Retina (tissue), 1 donor: ENCODE results near the gene XRCC6.
A peak's percentile ranks its signal among the peaks of the same experiment; 100 is the strongest.

Source experiments
- DNase-seq: peaks from one replicate; pipeline ENCODE4 v3.0.0-alpha.2; 2016

XRCC6 gene

DNA sequence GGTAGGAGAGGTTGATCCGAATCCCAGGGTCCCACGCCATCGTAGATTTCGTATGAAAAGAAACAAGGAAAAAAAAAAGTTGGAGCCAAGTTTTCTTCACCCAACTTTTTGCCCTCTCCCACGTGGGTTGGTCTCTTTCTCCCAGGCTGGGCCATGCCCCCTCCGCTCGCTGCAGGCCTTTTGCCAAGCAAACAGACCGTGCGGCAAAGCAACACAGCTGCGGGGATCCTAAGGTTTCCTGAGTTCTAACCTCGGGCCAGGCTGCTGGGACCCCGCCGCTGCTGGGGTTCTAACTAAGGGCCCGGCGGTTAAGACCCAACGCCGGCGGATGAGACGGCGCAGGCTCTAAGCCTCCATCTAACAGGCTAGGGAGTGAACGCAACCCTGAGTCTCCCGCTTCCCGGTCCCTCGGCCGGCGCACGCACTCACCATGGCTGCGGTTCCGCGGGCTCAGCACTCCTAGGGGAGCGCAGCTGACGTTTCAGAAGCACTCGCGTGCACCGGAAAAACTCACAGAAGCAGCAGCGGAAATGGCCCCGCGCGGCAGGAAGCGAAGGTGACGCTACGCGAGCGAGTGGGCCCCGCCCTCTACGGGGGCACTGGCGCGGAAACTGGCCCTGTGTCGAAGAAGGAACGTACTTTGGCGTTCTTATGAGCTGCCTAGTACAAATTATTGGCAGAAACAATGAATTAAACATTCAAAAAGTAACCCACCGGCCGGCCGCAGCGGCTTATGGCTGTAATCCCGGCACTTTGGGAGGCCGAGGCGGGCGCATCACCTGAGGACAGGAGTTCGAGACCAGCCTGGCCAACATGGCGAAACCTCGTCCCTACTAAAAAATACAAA, 67.5 kb downstream of the XRCC6 start, which contains the start of gene SNU13:
TSS of gene SNU13 (minus strand) at position 503 of the 847 bp plus-strand sequence. CDS start at position 432, 71 bp downstream.
- DNase-seq, result peak; percentile 91

DNA sequence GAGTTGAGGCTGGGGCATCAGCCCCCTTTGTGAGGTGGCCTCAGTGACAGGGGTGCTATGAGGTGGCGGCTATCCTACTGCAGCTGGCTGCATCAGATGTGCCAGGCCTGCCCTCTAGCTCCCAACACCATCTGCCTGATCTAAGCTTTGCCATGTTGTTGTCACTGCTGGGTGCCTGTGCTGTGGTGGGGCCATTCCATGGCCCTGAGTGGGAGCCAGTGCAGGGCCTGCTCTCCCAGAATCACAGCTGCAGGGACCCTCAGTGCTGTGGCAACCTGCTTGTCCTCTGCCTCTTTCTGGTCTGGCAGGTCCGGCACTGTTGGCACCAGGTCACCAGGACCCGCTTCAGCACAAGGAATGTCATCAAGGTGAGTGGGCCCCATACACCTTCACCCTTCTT, 69.4 kb downstream of the XRCC6 start:
- DNase-seq, result no peak

DNA sequence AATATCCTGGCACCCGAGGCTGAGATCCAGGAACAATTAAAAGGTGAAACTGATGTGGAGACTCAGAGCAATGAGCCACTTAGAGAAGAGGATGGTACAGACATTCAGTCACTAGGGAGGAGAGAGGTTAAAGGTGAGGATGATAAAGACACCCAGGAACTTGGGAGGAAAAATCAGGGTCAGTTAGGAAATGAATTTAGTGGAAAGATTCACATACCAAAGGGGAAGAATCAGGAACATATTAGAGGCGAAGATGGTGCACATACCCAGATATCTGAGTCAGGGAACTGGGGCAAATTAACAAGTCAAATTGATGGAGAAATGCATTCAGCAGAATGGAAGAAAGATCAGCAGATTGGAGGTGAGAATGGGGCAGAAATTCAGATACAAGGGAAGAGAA, 74.1 kb downstream of the XRCC6 start:
- no peak for DNase-seq

DNA sequence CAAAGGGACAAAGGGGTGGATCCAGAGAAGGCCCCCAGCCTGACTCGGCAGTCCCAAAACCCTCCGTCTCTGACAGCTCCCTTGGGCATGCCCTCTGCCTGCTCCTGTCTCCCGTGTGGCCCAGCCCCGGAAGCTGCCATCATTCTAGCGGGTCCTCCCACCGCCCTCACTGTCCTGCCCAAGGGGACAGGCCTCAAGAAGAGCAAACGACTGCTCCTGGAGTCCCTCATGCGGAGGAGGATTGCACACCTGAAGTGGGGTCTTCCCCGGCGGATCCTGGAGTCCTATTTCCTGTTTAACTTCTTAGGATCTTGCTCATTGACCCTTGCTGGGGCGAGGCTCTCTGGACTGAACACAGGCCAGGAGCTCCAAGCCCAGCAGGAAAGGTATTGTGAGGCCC, 75.6 kb downstream of the XRCC6 start:
- no peak for DNase-seq

DNA sequence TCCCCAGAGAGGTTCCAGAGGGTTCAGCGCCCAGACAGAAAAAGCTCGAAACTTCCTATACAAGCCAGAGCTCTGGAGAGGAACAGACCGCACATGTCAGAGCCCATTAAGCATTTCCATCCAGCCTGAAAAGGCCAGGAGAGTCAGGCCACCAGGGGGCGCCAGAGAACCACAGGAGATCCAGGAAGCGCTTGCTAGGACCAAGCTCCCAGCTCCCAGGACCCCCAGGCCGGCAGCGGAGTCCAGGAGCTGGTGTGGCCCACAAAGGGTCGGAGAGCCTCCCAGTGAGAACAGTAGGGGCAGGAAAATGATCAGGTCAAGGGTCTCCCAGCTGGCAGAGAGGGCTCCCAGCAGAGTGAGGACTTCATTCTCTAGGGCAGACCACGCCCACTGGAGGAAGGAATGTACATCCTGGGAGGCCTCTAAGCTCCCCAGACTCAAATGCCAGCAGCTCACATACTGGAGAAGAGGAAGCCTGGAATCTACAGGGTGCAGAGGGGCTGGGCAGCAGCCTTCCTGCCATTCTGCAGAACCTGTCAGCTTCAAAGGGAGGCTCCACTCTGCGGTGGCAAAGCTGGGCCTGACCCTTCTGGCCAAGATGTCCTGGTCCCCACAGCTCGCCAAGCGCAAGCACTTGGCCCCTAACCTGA, 76.2 kb downstream of the XRCC6 start:
- peak; percentile 97 for DNase-seq

DNA sequence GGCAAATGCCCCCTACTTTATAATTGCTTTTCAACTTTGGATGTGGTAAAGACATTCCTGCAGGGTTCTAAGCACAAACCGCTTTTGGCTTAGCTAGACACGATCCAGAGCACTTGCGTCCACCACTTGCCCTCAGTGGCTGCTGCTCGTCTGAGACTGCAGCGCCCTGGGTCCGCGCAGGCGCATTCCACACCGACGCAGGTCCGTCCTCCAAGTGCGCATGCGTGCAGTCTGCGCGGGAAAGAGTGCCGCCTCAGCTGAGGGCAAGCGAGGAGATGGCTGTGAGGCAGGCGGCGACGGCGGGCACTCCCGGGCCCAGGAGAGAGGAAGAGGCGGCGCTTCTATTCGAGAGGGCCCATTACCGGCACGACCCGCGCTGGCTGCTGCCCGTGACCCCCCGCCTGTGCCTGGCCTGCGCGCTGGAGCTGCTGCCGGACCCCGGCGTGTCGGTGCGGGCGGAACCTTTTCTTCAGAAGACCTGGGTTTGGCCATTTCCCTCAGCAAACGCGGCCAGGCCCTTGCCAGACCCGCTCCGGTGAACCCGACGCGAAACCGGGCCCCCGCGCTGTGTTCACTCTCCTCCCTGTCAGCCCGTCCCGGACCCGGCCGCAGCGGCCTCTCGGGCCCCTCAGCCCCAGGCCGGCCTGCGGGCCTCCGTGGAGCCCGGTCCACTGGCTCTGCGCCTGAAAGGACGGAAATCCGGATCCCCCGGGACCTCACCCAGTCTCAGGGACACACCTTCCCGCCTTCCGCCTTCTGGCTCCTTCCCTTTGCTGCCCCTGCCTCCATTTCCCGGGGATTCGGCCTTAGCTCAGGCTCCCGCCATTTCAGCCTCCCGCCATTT, 78.4 kb downstream of the XRCC6 start, which contains the start of gene MEI1:
TSS of gene MEI1 (plus strand) at position 240 of the 844 bp plus-strand sequence. CDS start at position 276, 36 bp downstream.
- DNase-seq, result peak; percentile 86

DNA sequence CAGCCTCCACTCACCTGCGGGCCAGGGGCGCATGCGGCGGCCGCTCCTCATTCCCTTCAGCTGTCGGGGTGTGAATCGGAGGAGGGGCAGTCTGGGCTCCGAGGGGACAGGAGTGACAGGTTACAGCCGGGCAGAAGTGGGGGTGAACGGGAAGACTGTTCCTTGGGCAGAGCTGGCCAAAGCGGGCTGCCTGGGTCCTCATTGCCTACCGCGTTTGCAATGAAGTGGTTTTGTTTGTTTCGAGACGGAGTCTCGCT, 78.9 kb downstream of the XRCC6 start:
- no peak for DNase-seq

DNA sequence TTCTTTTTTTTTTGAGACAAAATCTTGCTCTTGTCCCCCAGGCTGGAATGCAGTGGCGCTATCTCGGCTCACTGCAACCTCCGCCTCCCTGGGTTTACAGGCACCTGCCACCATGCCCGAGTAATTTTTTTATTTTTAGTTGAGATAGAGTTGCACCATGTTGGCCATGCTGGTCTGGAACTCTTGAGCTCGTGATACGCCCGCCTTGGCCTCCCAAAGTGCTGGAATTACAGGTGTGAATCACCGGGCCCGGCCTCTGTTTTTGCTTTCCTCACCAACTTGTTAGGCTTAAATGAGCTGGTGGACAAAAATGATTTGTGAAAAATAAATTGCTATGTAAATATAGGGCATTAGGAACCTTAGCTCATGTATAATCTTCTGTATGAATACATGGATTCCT, 81.7 kb downstream of the XRCC6 start:
- no peak for DNase-seq

DNA sequence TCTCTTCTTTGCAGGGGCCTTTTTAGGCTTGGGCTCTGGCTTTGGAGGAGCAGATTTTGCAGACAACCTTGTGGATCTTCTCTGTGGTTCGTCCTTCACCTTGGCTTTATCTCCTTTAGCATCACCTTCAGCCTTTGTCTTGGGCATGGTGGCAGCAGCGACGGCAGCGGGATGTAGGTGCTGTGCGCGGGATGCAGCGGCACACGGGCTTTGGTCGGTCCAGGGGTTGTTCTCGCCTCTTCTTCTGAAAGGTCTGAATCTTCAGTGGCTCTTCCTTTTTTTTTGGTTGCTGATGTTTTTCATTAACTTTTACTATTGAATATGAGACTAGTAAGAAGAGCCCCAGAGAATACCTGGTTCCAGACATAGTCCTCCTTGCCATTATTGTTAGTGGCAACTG, 88.2 kb downstream of the XRCC6 start:
- no peak for DNase-seq

DNA sequence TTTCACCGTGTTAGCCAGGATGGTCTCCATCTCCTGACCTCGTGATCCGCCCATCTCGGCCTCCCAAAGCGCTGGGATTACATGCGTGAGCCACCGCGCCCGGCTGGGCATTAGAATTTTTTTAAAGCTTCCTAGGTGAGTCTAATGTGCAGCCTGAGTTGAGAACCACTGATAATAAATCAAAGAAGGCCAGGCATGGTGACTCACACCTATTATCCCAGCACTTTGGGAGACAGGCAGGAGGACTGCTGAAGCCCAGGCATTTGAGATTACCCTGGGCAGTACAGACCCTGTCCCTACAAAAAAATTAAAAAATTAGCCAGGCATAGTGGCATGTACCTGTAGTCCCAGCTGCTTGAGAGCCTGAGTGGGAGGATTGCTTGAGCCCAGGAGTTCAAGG, 91.9 kb downstream of the XRCC6 start:
- DNase-seq, result no peak
